COLO668 (cell line): ENCODE measurements around the gene USP2.

Source experiments
- DNase-seq: peaks from one replicate; lab custom pipeline; 2025; ENCODE audit not compliant: unreplicated experiment; lab: John Stamatoyannopoulos, UW

The USP2 gene

GRCh38 chr11:119363851-119364590 lies 17.5 kb downstream of the USP2 start:
- DNase-seq: peak; percentile 74

- peak; percentile 46 for DNase-seq
These were observed 18.2 kb downstream of the USP2 start for GRCh38 chr11:119363081-119363850.

GRCh38 chr11:119362741-119363080 lies 18.8 kb downstream of the USP2 start:
- no peak for DNase-seq

GRCh38 chr11:119361941-119362725 lies 19.4 kb downstream of the USP2 start:
- DNase-seq: peak; percentile 9

- peak; percentile 45 for DNase-seq
These were observed 20.3 kb downstream of the USP2 start for GRCh38 chr11:119361056-119361787.

GRCh38 chr11:119359365-119360214 lies 21.9 kb downstream of the USP2 start:
- no peak for DNase-seq

GRCh38 chr11:119357074-119357473 lies 24.4 kb downstream of the USP2 start:
- no peak for DNase-seq

GRCh38 chr11:119356349-119357031 lies 25.0 kb downstream of the USP2 start:
- no peak for DNase-seq

GRCh38 chr11:119355091-119355843 lies 26.2 kb downstream of the USP2 start:
- DNase-seq: no peak

- peak; percentile 76 for DNase-seq
These were observed 28.6 kb downstream of the USP2 start for GRCh38 chr11:119352857-119353260.

- DNase-seq: no peak
These were observed 30.3 kb downstream of the USP2 start for GRCh38 chr11:119351232-119351631.

- DNase-seq: no peak
These were observed 31.2 kb downstream of the USP2 start for GRCh38 chr11:119350302-119350701.

- no peak for DNase-seq
These were observed 33.4 kb downstream of the USP2 start for GRCh38 chr11:119347940-119348605.

GRCh38 chr11:119347242-119347641 lies 34.2 kb downstream of the USP2 start:
- no peak for DNase-seq

GRCh38 chr11:119346605-119347004 lies 34.9 kb downstream of the USP2 start, which contains the start of gene MFRP:
Gene MFRP (minus strand): TSS chr11:119346705. CDS start chr11:119346513, 192 bp downstream.
- no peak for DNase-seq

GRCh38 chr11:119345685-119346084 lies 35.8 kb downstream of the USP2 start:
- DNase-seq: no peak

GRCh38 chr11:119344291-119345010 lies 37.0 kb downstream of the USP2 start:
- DNase-seq: no peak

- no peak for DNase-seq
These were observed 37.8 kb downstream of the USP2 start for GRCh38 chr11:119343726-119344125.
